ENCODE results near the gene NPIPB4. TPM values are rescaled to one million over a fixed set of nuclear protein-coding genes. Genes with fewer than 3 reads are reported as not detected.

The NPIPB4 gene
- total RNA-seq, result 3.3 and 3.7 TPM in 2 replicates

DNA sequence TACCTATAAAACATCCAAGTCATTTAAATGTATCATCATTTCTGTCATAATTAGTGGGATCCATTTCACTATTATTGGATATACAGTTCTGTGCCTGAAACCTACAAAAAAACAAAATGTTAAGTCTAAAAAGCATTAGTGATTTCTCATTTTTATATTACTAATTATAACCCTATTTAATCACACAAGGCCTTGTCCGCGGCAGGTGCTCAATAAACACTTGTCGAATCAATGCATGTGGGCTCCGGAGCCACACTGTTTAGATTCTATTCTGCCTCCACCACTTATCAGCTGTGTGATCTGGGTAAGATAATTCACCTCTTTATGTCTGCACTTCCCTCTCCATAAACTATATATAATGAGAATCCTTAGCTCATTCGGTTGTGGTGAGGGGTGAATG is at the start of gene NPIPB4:
TSS of gene NPIPB4 (minus strand) at position 101 of the 400 bp plus-strand sequence. CDS start 378 bp downstream, outside the sequence.

Other genes with a start within 250 kb of the NPIPB4 start
- gene IGSF6, start 205.1 kb downstream of the NPIPB4 start, total RNA-seq, result not detected in 2 replicates
- under 0.01 and 0.17 TPM in 2 replicates for gene OTOA, start 193.8 kb downstream of the NPIPB4 start, total RNA-seq
- 126 and 130 TPM in 2 replicates for gene UQCRC2, start 95.6 kb upstream of the NPIPB4 start, total RNA-seq
- not detected in 2 replicates for gene PDZD9, start 143.4 kb upstream of the NPIPB4 start, total RNA-seq
- 16.8 and 16.9 TPM in 2 replicates for gene MOSMO, start 150.4 kb upstream of the NPIPB4 start, total RNA-seq
- gene VWA3A, start 234.8 kb upstream of the NPIPB4 start, total RNA-seq, result 0.15 TPM in 1 of 2 replicates, not detected in the other

All from bronchus fibroblast of lung (primary cell).